ENCODE results near the gene HHEX.
"Not testable (repeated sequence)": the region's sequence is repeated elsewhere in the genome, so short reads cannot be mapped to it uniquely, and the experiment has no call there.

HHEX gene

DNA sequence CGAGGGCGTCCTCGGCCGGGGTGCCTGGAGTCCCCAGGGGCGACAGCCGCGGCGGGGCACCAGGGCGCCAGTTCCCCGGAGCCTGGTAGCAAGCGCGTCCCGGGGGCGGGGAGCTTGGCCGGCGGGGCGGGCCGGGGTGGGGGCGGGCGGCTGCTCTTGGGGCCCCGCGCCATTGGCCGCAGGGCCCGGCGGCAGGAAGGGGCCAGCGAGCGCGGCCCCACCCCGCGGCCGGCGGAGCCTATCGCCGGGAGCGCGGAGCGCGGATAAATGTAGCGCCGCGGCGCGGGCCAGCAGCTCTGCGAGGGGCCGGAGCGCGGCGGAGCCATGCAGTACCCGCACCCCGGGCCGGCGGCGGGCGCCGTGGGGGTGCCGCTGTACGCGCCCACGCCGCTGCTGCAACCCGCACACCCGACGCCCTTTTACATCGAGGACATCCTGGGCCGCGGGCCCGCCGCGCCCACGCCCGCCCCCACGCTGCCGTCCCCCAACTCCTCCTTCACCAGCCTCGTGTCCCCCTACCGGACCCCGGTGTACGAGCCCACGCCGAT is at the start of gene HHEX:
TSS of gene HHEX (plus strand) at position 293 of the 548 bp plus-strand sequence. CDS start at position 325, 32 bp downstream.
- peak; percentile 47 for DNase-seq

DNA sequence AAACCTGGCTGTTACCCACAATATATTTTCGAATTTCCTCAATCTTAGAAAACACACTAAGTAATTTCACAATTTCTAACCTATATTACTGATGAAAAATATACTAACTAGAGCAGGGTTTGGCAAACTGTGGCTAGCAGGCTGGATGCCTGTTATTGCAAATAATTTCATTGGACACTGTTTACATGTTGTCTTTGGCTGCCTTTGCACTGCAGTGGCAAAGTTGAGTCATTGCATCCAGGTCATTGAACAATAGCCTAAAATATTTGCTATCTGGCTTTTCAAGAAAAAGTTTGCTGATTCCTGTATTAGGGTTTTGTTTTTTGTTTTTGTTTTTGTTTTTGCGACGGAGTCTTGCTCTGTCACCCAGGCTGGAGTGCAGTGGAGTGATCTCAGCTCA is 49.6 kb upstream of the HHEX start:
- DNase-seq: no peak

DNA sequence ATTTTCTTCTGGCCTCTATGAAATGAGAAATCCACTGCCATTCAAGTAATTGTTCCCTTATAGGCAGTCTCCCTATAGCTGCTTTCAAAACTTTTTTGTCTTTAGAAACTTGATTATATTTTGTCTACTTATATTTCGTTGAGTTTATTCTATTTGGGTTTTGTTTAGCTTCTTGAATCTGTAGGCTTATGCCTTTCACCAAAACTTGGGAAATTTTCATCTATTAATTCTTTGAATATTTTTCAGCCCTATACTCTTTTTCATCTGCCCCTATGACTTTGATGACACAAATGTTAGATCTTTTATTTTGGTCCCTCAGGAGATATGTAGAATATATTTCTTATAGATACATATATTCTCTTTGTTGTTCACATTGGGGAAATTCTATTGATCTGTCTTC is 48.3 kb upstream of the HHEX start:
- no peak for DNase-seq

DNA sequence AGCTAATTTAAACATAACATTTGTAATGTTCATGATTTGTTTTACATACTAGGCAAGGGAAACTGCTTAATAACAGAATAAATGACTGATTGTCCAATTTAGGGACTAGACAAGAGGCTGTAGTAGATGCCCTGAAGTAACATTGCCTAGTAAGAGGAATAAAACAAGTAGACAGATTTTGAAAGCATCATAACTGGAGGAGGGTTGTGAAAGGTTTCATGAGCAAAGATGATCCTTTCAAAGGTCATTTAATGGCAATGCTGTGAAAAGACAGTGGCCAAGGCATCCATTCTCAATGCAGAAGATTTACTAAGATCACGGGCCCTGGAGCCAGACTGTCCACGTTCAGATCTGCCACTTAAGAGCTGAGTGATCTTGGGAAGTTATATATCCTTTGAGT is 44.8 kb upstream of the HHEX start:
- no peak for DNase-seq

DNA sequence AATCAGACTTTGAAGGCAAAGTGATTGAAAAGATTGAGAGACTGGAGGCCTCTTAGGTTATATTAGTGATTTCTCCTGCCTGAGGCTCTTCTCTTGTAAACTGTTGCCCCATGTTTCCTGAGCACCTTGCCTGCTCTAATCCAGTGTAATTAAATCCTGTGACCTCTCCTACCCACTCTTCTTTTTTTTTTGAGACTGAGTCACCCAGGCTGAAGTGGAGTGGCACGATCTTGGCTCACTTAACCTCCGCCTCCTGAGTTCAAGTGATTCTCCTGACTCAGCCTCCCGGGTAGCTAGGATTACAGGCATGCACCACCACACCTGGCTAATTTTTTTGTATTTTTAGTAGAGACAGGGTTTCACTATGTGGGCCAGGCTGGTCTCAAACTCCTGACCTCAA is 38.9 kb upstream of the HHEX start:
- not testable (repeated sequence) for DNase-seq

DNA sequence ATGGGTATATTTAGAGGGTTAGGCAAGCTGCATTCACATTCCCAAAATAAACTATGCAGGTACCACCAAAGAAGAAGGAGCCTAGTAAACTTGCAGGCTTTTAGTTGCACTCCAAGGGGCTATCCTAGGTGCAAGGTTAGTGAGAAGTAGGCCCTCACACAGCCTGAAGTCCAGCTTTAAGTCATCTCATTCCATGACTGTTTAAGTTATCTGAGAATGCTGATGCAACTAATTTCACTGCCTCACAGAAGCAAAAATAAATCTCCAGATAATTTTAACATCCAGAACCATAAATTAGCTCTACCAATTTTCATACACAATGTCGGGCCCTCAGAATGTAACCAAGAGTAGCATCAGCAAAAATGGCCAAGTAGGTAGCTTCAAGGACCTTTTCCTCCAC is 34.3 kb upstream of the HHEX start:
- no peak for DNase-seq

DNA sequence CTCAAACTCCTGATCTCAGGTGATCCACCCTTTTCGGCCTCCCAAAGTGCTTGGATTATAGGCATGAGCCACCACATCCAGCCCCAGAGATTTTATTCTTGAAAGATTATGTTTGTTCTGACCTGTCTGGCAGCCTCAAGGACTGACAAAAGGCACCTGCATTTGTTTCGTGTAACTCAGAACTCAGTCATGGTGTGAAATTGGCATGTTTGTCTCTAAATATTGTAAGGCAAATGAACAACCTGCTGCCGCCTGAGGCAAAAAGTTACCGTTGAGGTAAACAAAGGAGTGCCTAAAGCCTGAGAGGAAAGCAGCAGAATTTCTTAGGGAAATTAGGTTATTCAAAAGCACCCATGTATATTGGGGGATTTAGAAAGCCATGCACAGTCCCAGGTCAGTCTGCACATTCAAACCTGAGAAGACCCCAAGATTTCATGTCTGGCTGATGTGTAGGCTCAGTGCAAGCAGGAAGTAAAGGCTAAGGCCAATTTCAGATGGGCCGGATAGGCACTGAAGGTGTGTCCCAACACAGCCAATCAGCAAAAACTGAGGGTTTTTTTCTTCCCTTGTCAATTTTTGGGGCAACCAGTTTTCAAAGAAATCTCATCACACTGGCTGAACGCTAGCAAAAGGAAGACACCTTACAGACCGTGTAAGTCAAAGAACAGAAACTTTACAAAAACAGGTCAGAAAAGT is 33.3 kb upstream of the HHEX start:
- no peak for DNase-seq

DNA sequence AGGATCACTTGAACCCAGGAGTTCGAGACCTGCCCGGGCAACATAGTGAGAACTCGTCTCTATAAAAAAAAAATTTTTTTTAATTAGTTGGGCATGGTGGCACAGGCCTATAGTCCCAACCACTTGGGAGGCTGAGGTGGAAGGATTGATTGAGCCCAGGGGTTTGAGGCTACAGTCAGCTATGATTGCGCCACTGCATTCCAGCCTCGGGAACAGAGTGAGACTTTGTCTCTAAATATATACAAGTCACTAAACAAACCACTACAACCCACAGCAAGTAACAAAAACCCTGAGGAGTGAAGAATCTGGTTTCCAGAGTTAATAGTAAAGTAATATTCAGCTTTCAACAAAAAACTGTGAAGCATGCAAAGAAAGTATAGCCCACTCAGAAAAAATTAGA is 32.7 kb upstream of the HHEX start:
- no peak for DNase-seq

DNA sequence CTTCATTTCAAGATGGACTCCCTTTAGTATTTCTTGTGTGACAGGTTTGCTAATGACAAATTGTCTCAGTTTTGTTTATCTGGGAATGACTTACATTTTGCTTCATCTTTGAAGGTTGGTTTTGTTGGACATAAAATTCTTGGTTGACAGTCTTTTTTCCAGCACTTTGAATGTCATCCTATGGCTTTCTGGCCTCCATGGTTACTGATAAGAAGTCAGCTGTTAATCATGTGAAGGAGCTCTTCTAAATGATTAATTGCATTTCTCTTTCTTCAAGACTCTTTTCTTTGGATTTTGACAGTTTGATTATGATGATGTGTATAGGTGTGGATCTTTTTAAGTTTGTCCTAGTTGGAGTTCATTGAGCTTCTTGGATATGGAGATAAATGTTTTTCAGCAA is 26.9 kb upstream of the HHEX start:
- no peak for DNase-seq

DNA sequence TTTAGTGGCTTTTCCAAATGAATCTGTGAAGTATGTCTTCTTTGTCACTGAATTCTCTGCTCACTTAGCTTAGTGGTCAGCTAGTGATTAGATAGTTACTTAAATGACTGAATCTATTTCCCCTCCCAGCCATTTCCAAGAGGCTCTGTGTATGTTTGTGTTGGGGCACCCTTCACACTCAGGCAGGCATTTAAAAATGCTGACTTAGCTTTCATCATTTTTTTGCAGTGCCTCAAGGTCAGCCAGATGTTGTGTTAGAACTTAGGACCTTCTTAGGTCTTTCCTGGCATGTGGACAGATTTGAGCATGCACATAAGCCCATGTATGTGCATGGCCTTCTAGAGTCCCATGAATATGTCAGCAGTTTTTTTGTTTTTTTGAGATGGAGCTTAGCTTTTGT is 25.4 kb upstream of the HHEX start:
- no peak for DNase-seq

DNA sequence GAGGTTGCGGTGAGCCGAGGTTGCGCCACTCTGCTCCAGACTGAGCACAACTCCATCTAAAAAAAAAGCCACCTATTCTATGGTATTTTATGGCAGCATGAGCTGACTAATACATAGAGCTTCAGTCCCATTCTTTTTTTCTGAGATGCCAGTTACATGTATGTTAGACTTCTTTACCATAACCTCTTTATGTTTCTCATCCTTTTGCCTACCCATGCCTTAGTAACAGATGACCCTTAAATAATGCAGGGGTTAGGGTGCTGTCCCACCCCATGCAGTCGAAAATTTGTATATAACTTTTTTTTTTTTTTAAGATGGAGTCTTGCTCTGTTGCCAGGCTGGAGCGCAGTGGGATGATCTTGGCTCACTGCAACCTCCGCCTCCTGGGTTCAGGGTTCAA is 22.7 kb upstream of the HHEX start:
- DNase-seq: no peak

DNA sequence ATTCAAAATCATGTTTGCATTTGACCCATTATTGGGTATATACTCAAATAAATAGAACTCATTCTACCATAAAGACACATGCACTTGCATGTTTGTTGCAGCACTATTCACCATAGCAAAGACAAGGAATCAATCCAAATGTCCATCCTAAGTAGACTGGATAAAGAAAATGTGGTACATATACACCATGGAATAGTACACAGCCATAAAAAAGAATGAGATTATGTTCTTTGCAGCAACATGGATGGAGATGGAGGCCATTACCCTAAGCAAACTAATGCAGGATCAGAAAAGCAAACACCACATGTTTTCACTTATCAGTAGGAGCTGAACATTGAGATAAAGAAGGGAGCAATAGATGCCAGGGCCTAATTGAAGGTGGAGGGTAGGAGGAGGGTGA is 12.0 kb upstream of the HHEX start:
- DNase-seq: no peak

DNA sequence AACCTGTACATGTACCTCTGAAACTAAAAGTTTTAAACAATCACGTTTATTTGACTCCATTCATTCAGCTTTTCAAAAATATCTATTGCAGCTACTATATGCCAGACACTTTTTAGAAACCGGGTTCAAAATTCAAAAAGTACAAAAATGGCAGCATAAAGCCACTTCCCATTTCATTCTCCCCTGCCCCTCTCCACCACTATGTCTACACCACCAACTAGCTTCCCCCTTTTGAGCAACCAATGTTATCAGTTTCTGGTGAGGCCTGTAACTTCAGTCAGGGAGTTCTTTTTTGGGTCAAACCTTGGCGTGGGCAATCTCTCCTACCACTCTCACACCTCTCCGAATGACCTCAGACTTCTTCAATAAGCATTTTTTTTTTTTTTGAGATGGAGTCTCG is 11.5 kb upstream of the HHEX start:
- DNase-seq: no peak

DNA sequence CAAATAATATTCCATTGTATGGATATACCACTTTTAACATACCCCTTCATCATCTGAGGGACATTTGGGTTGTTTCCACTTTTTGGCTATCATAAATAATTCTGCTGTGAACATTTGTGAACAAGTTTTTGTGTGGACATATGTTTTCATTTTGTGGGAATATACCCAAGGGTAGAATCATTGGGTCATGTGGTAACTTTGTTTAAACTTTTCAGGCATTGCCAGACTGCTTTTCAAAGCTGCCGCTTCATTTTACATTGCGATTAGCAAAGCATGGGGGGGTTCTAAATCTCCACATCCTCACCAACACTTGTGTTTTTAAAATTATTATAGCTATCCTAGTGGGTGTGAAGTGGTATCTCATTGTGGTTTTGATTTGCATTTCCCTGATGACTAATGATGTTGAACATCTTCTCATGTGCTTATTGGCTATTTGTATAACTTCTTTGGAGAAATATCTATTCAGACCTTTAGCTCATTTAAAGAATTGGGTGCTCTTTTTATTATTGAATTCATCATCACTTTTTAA is 8.4 kb upstream of the HHEX start:
- DNase-seq: no peak

DNA sequence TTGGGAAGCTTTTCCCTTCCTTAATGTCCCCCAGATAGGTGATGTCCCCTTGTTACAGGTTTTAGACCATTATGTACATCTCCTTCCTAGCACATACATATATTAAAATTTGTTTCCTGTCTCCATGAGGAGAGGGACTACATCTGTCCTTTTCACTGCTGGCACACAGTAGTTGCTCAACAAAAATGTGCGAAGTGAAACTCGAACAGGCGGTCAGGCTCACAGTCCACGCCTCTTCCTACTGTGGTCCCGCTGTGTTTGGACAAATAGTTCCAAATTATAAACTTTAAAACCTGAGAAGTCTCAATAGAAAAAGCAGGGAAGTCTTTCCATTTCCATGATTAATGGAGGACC is 1.2 kb upstream of the HHEX start:
- no peak for DNase-seq

DNA sequence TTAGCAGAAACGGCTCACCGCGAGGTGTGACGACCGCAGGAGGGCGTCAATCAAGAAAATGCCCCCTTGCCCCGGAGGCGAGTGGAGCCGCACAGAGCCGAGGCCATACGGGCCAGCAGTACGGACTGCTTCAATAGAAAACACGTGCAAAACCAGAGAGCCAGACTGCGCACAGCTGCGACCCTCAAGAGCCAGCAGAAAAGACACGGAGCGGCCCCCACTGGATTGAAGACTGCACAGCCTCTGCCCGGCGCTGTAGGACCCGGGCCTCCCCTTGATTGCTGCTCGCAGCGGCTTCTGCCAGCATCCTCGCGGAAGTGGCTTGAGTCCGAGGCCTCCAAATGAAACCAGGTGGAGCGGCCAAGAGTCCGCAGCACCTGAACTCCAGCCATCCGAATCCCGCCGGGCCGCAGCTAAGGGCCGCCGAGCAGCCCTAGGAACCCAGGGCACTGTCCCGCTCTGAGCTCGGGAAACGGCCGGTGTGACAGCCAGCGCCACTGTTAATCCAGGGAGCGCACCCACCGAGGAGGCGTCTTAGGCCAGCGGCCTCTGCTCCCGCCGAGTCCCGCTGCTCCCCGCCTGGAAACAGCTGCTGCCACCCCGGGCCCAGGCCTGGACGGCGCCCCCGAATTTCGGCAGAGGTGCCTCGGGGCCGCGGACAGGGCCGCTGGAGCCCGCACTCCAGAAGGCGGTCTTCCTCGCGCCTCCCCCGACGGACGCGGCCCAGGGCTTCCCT is 660 bp upstream of the HHEX start:
- DNase-seq: peak; percentile 9

DNA sequence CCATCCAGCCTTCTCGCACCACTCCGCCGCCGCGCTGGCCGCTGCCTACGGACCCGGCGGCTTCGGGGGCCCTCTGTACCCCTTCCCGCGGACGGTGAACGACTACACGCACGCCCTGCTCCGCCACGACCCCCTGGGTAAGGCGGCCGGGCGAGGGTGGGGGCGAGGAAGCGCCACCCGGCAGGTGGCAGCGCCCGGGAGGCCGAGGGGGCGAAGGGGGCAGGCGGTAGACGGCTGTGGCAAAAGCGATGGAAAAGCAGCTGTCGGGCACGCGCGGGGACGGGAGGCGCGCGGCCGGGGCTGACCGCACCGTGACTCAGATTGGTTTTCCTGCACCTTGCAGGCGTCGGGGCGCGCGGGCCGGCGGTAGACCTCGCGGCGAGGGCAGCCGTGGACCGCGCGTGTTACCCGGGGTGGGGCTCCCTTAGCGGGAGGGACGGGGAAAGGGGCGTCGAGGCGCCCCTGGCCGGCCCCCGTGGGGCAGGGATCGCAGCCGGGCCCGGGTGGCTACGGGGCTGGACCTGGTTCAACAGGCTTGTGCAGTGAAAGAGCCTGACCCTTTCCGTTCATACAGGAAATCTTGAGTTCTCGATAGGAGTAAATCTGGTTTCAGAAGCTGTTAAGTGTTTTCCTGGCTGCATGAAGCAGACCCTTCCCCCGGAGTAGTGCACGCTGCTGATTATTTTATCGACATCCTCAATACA is 608 bp downstream of the HHEX start:
- DNase-seq: peak; percentile 55

DNA sequence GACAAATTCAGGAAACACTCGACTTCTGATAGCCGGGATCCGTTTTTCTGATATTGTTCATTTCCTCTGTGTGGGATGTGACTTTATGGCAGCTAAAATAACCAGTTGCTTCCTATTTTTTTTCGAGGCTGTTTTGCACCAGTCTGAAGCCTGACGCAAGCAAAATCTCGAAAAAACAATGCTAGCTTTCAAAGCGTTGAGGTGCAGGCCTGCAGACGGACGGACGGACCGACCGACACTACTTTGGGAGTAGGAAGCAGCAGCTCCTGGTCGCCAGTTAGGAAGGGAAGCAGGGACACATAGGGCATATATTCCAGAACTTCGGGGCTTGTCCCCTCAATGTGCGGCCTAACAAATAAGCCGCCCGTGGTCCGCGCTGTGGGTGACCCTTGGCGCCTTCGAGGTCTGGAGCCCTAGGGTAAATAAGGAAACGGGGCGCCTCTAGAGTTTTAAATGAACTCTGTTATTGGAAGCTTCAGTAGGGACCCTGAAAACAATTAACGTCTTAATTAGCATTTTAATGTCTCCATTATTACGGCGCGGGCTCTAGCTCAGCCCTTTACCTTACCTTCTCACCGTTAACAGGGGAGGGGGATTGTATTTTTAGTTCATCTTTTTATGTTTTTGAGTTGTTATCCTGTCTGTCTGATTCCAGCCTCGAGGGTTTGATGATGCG is 1.3 kb downstream of the HHEX start:
- DNase-seq: no peak

DNA sequence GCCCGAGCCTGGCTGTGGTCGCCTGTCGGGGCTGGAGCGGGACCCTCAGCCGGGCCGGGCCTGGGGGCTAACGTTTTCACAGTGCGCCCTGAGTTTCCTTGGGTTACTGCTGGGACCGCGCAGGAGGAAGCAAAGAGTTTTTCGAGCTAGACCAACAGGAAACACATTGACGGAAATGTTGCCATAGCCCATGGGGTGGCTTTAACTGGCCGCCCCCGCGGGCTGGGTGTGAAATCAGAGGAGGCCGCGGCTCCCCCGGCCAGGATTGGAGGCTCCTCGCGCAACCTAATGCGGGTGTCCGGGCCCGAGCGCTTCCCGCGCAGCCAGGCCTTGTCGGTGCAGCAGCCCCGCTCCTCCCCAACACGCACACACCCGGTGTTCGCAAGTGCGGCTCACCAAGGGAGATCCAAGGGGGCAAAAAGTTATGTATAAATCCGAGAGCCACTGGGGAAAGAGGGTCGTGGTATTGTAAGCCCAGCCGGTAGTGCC is 1.9 kb downstream of the HHEX start:
- DNase-seq: peak; percentile 11

DNA sequence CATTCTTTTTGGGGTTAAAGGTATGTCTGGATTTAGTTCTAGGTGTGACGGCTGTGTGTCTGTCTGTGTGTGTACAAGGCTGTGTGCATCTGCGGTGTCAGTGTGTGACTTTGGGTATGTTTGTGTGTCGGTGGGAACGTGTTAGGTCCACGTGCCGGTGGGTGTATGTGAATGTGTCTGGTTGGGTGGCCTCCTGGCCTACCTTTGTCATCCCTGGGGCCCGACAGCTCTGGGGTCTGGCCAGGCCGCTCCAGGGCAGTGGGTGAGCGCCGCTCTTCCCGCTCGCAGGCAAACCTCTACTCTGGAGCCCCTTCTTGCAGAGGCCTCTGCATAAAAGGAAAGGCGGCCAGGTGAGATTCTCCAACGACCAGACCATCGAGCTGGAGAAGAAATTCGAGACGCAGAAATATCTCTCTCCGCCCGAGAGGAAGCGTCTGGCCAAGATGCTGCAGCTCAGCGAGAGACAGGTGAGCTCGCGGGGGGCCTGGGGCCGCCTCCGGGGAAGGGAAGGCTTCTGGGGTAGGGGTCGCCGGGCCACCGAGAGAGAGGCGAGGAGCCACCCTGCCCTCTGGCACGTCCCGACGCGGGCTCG is 2.4 kb downstream of the HHEX start:
- no peak for DNase-seq

DNA sequence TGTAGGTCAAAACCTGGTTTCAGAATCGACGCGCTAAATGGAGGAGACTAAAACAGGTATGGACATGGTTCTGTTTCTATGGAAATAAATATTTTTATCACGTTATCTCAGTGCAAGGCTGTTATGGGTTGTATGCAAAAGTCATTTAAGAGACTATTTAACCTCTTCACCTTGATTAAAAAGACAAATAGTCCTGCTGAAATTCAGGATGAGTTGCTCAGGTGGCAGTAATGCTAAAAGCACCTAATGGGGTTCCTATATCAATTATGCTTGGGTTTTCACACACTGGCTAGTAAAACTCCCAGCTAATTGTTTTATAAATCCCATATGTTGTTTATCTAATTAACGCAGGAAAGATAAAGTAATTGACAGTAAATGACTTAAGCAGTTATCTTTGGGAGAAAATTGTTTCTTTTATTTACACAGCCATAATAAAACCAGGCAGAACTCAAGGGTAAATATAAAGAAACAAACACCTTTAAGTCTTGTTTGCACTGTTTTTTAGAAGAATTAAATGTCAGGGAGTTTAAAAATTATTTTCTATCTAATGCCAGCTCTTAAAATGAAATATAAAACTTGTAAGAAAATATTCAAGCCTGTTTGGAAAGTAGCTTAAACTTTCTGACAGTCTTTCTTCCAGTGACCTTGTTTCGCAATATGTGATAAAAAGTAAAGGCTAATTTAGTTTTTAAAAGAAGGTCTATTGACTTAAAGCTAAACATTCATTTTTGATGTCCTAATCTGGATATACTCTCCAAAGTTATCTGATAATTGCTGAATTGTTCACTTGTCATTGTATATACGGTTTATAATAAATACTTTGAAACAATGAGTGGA is 3.2 kb downstream of the HHEX start:
- DNase-seq: no peak

DNA sequence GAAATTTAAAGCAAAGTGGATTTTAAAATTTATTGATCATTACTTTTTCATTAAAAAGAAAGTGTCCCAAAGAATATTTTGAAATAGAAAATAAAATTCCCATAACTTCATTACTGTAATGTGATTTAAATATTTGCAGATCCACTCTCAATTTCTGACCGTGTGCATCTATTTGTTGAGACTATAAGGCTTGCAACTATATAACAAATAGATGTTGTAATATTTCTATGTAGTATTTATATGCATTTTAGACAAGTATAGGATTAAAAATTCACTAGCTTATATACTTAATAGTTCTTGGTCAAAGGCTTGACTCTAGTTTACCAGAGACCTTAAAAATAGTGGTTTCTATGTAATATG is 3.8 kb downstream of the HHEX start:
- DNase-seq: no peak
